CD4-positive, alpha-beta T cell treated with Interleukin-17A for 1 hour (primary cell): ENCODE data around the gene ASMT.
"Not testable (repeated sequence)": the region's sequence is repeated elsewhere in the genome, so short reads cannot be mapped to it uniquely, and the experiment has no call there.

Source experiments
- DNase-seq: peaks from one replicate; pipeline ENCODE4 v3.0.0-alpha.2; 2020

The ASMT gene, protein sequence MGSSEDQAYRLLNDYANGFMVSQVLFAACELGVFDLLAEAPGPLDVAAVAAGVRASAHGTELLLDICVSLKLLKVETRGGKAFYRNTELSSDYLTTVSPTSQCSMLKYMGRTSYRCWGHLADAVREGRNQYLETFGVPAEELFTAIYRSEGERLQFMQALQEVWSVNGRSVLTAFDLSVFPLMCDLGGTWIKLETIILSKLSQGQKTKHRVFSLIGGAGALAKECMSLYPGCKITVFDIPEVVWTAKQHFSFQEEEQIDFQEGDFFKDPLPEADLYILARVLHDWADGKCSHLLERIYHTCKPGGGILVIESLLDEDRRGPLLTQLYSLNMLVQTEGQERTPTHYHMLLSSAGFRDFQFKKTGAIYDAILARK

GRCh38 chrX:1614927-1615326 is at the start of gene ASMT:
Gene ASMT (plus strand): TSS chrX:1615059. CDS start chrX:1615200, 141 bp downstream.
- no peak for DNase-seq

- DNase-seq, result not testable (repeated sequence)
These were observed 40.7 kb upstream of the ASMT start for GRCh38 chrX:1574181-1574580.

GRCh38 chrX:1576201-1576992 is 38.5 kb upstream of the ASMT start:
- peak; percentile 55 for DNase-seq

- DNase-seq, result no peak
These were observed 37.0 kb upstream of the ASMT start for GRCh38 chrX:1577845-1578244.

GRCh38 chrX:1578511-1579173 is 36.2 kb upstream of the ASMT start:
- DNase-seq, result no peak

DNA sequence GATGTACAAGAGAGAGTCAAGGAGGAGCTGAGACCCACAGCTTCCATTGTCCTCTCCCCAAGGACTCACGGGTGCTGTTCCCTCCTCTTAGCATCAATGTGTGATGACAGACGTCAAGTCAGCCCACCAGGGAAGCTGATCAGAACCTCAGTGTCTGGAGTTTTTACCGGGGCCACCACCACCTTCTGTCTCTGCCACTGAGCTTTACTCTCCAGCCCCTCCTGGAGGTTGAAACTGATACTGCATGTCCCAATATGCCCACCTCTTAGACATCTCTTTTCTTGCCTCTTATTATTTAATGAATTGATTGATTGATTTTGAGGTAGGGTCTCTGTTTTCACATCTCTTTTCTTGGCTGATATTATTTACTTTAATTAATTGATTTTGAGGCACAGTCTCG is 33.7 kb upstream of the ASMT start:
- peak; percentile 83 for DNase-seq

DNA sequence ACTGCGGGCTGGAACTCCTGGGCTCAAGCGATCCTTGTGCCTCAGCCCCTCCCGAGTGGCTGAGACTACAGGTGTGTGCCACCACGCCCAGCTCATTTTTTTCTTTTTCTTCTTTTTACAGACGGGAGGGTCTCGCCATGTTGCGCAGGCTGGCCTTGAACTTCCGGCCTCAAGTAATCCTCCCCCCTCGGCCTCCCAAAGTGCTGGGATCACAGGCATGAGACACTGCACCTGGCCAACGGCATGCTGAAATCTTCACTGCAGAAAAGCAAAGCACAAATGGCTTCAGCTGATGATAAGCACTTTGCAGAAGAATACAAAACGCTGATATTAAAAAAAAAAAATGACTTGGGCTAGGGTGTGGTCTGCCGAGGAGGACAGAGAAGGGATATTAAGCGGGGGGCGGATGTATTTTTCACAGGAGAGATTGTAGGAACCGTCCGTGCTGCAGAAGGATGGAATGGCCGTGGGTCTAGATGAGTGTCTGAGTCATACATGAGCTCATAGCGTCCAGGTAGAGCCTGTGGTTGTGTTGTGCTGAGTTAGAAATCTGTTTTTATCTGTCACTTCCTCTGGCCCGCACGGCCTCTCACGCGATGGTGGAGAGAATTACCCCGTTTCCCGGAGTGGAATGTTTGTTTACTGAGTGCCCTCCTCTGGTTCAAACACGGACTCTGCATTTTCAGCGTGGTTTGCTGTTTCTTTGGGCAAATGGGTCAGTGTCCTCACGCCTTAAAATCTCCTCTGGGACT is 32.0 kb upstream of the ASMT start:
- DNase-seq, result peak; percentile 71

- no peak for DNase-seq
These were observed 30.4 kb upstream of the ASMT start for GRCh38 chrX:1584237-1585011.

DNA sequence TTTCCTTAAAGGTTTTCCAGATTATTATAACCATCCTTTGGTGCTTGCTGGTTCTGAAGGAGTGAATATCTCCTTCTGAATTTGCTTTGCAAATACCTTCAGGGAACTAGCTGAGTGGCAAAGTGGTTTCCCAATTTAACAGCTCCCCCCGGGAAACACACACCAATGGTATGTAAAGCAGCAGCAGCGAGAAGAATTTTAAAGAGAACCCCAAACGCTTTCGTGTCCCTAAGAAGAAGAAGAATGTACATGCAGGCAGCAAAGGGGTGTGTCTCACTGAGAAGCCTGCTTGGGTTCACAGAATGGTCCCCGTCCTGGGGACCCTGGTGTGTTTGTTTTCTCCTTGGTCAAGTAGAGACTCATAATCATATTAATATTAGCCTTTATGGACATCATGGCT is 27.7 kb upstream of the ASMT start:
- no peak for DNase-seq

DNA sequence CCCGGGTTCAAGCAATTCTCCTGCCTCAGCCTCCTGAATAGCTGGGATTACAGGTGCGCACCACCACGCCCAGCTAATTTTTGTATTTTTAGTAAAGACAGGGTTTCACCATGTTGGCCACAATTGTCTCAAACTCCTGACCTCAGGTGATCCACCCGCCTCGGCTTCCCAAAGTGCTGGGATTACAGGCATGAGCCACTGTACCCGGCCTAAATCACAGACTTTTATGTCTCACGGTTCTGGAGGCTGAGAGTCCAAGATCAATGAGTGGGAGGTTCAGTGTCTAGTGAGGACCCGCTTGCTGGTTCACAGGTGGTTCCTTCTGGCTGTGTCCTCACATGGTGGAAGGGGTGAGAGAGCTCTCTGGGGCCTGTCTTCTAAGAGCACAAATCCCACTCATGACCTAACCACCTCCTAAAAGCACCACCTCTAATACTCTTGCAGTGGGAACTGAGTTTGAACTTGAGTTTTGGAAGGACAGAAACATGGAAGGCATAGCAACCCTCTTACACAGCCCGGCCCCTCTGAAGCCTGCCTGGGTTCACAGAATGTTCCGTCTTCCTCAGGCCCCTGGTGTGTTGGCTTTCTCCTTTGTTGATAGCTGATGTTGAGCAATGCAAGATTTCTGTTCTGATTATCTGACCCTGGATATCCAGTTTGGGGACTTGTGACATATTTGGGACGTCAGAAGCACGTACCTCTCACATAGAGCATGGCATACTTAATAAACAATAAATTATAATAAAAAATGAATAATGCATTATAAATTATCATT is 25.3 kb upstream of the ASMT start:
- DNase-seq, result no peak

- peak; percentile 98 for DNase-seq
These were observed 23.6 kb upstream of the ASMT start, which contains the start of gene AKAP17A for GRCh38 chrX:1591102-1591862. Gene AKAP17A (plus strand): TSS chrX:1591604. CDS start chrX:1593463, 1,859 bp downstream.

- DNase-seq, result no peak
These were observed 22.9 kb upstream of the ASMT start for GRCh38 chrX:1591863-1592469.

GRCh38 chrX:1592470-1593142 is 22.3 kb upstream of the ASMT start:
- peak; percentile 26 for DNase-seq

- DNase-seq, result no peak
These were observed 21.3 kb upstream of the ASMT start for GRCh38 chrX:1593286-1594271.

DNA sequence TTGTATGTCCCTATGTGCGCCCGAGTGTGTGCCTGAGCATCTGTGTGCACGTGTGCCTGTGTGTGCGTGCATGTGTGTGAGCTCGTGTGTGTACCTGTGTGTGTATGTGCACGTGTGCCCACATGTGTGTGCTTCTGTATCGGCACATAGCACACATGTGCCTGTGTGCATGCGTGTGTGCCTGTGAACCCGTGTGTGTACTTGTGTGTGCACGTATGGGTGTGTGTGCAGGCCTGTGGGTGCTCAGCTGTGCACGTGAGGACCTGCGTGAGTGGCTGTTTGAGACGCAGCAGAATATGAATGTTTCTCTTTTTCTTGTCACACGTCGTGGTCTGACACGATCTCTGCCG is 19.2 kb upstream of the ASMT start:
- no peak for DNase-seq

DNA sequence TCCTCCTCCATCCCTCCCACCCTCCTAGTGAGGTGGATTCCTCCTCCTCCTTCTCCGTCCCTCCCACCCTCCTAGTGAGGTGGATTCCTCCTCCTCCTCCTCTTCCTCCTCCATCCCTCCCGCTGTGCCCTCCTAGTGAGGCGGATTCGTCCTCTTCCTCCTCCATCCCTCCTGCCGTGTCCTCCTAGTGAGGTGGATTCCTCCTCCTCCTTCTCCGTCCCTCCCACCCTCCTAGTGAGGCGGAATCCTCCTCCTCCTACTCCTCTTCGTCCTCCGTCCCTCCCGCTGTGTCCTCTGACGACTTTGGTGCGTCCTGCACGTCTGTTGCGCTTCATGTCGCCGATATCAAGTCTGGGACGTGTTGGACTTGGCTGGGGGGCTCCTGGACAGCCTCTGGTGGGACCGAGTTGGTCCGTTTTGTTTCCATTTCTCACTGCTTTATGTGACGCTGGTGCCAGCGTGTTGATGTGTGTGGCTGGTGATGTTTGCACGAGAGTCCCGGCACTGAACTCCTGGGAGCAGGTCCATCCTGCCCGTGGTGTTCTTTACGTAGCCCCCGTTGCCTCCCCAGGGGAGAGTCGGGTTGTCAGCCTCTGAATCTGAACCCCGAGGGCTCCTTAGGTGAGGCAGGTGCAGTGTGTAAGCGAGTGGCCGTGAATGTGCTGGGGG is 18.0 kb upstream of the ASMT start:
- DNase-seq, result no peak

- no peak for DNase-seq
These were observed 17.4 kb upstream of the ASMT start for GRCh38 chrX:1597345-1598020.
